Fibroblast of lung (primary cell): Measurements from ENCODE around the gene FAM76B. TPM values are rescaled to one million over a fixed set of nuclear protein-coding genes. Genes with fewer than 3 reads are reported as not detected.
A peak's percentile ranks its signal among the peaks of the same experiment; 100 is the strongest.

Experiments
- DNase-seq, 2 donors: peaks; one replicate each; pipeline versions ENCODE4 v3.0.0 to v3.0.0-alpha.2; 2010; ENCODE audit warnings: low read depth in 2 of 2
- H2AFZ ChIP-seq: 2 replicates; pipeline ENCODE4 v1.5.1; 2012; ENCODE audit warnings: low read length, control low read depth, inconsistent platforms
- H3K27ac ChIP-seq: 2 replicates; pipeline ENCODE4 v1.5.1; 2011; ENCODE audit warnings: low read length, control low read depth; ENCODE audit not compliant: insufficient read depth
- H3K27me3 ChIP-seq: 2 replicates; pipeline ENCODE4 v1.5.1; 2011; ENCODE audit warnings: mild to moderate bottlenecking, low read length; ENCODE audit not compliant: control insufficient read depth, insufficient read depth
- H3K36me3 ChIP-seq: 2 replicates; pipeline ENCODE4 v1.5.1; 2011; ENCODE audit warnings: low read length; ENCODE audit not compliant: control insufficient read depth, insufficient read depth
- H3K4me1 ChIP-seq: 2 replicates; pipeline ENCODE4 v1.5.1; 2011; ENCODE audit warnings: low read length; ENCODE audit not compliant: control insufficient read depth, insufficient read depth; ENCODE audit errors: extremely low read depth
- H3K4me2 ChIP-seq: 2 replicates; pipeline ENCODE4 v1.5.1; 2011; ENCODE audit warnings: low read length, control low read depth; ENCODE audit not compliant: insufficient read depth; ENCODE audit errors: extremely low read depth
- H3K4me3 ChIP-seq, 4 experiments: fragments of 200-600 bp in 1 of 4; sonication (generic) in 1 of 4; replicated peaks in 1 of 4; 2 replicates each; pipeline ENCODE4 v1.5.1; 2011 to 2016; ENCODE audit warnings: low read length in 4 of 4, low read depth in 3 of 4, mild to moderate bottlenecking in 3 of 4, control low read depth in 2 of 4, inconsistent platforms in 1 of 4, mixed read lengths in 1 of 4; ENCODE audit not compliant: insufficient read depth in 1 of 4; ENCODE audit errors: control extremely low read depth in 1 of 4
- H3K79me2 ChIP-seq: 2 replicates; pipeline ENCODE4 v1.5.1; 2012; ENCODE audit warnings: mild to moderate bottlenecking, low read length, inconsistent platforms; ENCODE audit not compliant: control insufficient read depth, insufficient read depth
- H3K9ac ChIP-seq: 2 replicates; pipeline ENCODE4 v1.5.1; 2011; ENCODE audit warnings: mild to moderate bottlenecking, low read length, control low read depth; ENCODE audit not compliant: insufficient read depth
- H3K9me3 ChIP-seq: 2 replicates; pipeline ENCODE4 v1.5.1; 2012; ENCODE audit warnings: low read depth, low read length; ENCODE audit not compliant: control insufficient read depth, insufficient read depth
- H4K20me1 ChIP-seq: 2 replicates; pipeline ENCODE4 v1.5.1; 2011; ENCODE audit warnings: low read length; ENCODE audit not compliant: control insufficient read depth, insufficient read depth; ENCODE audit errors: extremely low read depth
- CTCF ChIP-seq, 2 donors: IDR thresholded peaks in 1 of 2; conservative IDR thresholded peaks in 1 of 2; 1 replicate in 1 of 2; 2 replicates in 1 of 2; pipeline ENCODE4 v1.5.1; 2011 to 2012; ENCODE audit warnings: low read length in 2 of 2, control low read depth in 1 of 2, inconsistent platforms in 1 of 2, low read depth in 1 of 2, mild to moderate bottlenecking in 1 of 2
- EZH2 ChIP-seq: IDR thresholded peaks from 2 replicates; pipeline ENCODE4 v1.5.1; 2012; ENCODE audit warnings: low read length, control low read depth, mild to moderate bottlenecking; ENCODE audit errors: missing control alignments
- polyA minus RNA-seq: library from RNA; depleted of rRNA, polyadenylated mRNA; stranded (reverse); fragments of >200 nt; gene quantifications from 2 replicates; pipeline ENCODE4 v1.2.3, GENCODE V29; 2011; ENCODE audit warnings: low replicate concordance
- polyA plus RNA-seq, 2 donors: library from polyadenylated mRNA; depleted of rRNA in 1 of 2; stranded (reverse) in 1 of 2; unstranded in 1 of 2; fragments of >200 nt; gene quantifications; 2 replicates each; pipeline ENCODE4 v1.2.1, GENCODE V29; 2011 to 2012; ENCODE audit warnings: missing spikeins in 1 of 2
- total RNA-seq: library from RNA; depleted of rRNA; stranded (reverse); fragments of >200 nt; gene quantifications from 2 replicates; pipeline ENCODE4 v1.2.1, GENCODE V29; 2014

The FAM76B gene
- total RNA-seq (16.7 and 18.2 TPM in 2 replicates), polyA plus RNA-seq (14.9 and 18.4 TPM in 2 replicates), polyA minus RNA-seq (0.70 and 6.2 TPM in 2 replicates)
- 6.9 and 7.3 TPM in 2 replicates for polyA plus RNA-seq (2012)

- TF ChIP-seq EZH2, result no peak
- no peak for TF ChIP-seq CTCF (conservative IDR thresholded peaks at IDR 0.05 in 1 of 2, IDR thresholded peaks at IDR 0.05 in 1 of 2; ENCODE audit: low read depth in 1 of 2, low read length in 2 of 2)
- Histone ChIP-seq H2AFZ (peak within 1 kb of the TSS; percentile 83), H3K79me2 (peaks cover 40% of the 10 kb centered on the region), H3K4me1 (peaks cover 2% of the 10 kb centered on the region), H3K27me3 (no peaks in the 10 kb centered on the region), H3K9me3 (no peaks in the 10 kb centered on the region), H3K4me2 (peak within 1 kb of the TSS; percentile 96), H3K27ac (peak within 1 kb of the TSS; percentile 100), H3K36me3 (no peaks in the 10 kb centered on the region), H3K4me3 (peak within 1 kb of the TSS; percentile 90 to 95 (median 92)), H3K9ac (peak within 1 kb of the TSS; percentile 99), H4K20me1 (no peaks in the 10 kb centered on the region)
- DNase-seq, result peak; percentile 99
Observed at GRCh38 chr11:95789506-95790122, at the start of gene FAM76B. TSS of gene FAM76B (minus strand) at chr11:95789782. CDS start at chr11:95789478, 304 bp downstream.

GRCh38 chr11:95835768-95836488, 46.3 kb upstream of the FAM76B start:
- DNase-seq, result peak; percentile 93 to 94
- H3K9ac ChIP-seq, result no peak overlapping the region
- no peaks in the 10 kb centered on the region for H3K79me2 ChIP-seq
- no peak overlapping the region for H2AFZ ChIP-seq
- peak overlapping the region; percentile 19 for H3K27ac ChIP-seq
- no peak overlapping the region for H3K4me3 ChIP-seq
- H3K27me3 ChIP-seq, result no peaks in the 10 kb centered on the region
- no peaks in the 10 kb centered on the region for H3K9me3 ChIP-seq
- H3K36me3 ChIP-seq, result peaks cover 4% of the 10 kb centered on the region
- H3K4me1 ChIP-seq, result peaks cover 21% of the 10 kb centered on the region
- H3K4me2 ChIP-seq, result no peak overlapping the region
- TF ChIP-seq CTCF (conservative IDR thresholded peaks at IDR 0.05 in 1 of 2, IDR thresholded peaks at IDR 0.05 in 1 of 2; ENCODE audit: low read depth in 1 of 2, low read length in 2 of 2) (peak; percentile 90 to 98), EZH2 (no peak)
- H4K20me1 ChIP-seq, result no peaks in the 10 kb centered on the region

GRCh38 chr11:95835351-95835750, 45.8 kb upstream of the FAM76B start:
- Histone ChIP-seq H3K27ac (no peak overlapping the region), H3K9ac (no peak overlapping the region), H2AFZ (no peak overlapping the region), H3K79me2 (no peaks in the 10 kb centered on the region), H3K4me3 (no peak overlapping the region), H4K20me1 (no peaks in the 10 kb centered on the region), H3K4me1 (peaks cover 23% of the 10 kb centered on the region), H3K4me2 (no peak overlapping the region), H3K27me3 (no peaks in the 10 kb centered on the region), H3K9me3 (no peaks in the 10 kb centered on the region), H3K36me3 (peaks cover 4% of the 10 kb centered on the region)
- TF ChIP-seq EZH2 (no peak), CTCF (conservative IDR thresholded peaks at IDR 0.05 in 1 of 2, IDR thresholded peaks at IDR 0.05 in 1 of 2; ENCODE audit: low read depth in 1 of 2, low read length in 2 of 2) (no peak)
- DNase-seq, result peak; percentile 49 to 50
